Fibroblast of lung (primary cell): Measurements from ENCODE around the gene CCT6A.

Experiments used
- EZH2 ChIP-seq: IDR thresholded peaks from 2 replicates; pipeline ENCODE4 v1.5.1; 2012; ENCODE audit warnings: low read length, control low read depth, mild to moderate bottlenecking; ENCODE audit errors: missing control alignments
- TF ChIP-seq, protein P1 (sequence below), 2 donors: IDR thresholded peaks in 1 of 2; conservative IDR thresholded peaks in 1 of 2; 1 replicate in 1 of 2; 2 replicates in 1 of 2; pipeline ENCODE4 v1.5.1; 2011 to 2012; ENCODE audit warnings: low read length in 2 of 2, control low read depth in 1 of 2, inconsistent platforms in 1 of 2, low read depth in 1 of 2, mild to moderate bottlenecking in 1 of 2

DNA sequence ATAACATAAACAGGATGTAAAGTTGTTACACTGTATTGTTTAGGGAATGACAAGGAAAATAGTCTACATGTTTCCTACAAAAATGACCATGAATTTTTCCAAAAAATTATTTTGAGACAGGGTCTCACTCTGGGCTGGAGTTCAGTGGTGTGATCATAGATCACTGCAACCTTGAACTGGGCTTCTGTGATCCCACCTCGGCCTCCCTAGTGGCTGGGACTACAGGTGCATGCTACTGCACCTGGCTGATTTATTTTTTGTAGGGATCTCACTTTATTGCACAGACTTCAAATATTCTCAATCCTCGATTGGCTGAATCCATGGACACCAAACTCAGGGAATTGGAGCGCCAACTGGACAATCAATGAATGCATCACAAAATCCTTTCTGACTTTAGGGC lies 48.1 kb downstream of the CCT6A start:
- TF ChIP-seq, protein P1, sequence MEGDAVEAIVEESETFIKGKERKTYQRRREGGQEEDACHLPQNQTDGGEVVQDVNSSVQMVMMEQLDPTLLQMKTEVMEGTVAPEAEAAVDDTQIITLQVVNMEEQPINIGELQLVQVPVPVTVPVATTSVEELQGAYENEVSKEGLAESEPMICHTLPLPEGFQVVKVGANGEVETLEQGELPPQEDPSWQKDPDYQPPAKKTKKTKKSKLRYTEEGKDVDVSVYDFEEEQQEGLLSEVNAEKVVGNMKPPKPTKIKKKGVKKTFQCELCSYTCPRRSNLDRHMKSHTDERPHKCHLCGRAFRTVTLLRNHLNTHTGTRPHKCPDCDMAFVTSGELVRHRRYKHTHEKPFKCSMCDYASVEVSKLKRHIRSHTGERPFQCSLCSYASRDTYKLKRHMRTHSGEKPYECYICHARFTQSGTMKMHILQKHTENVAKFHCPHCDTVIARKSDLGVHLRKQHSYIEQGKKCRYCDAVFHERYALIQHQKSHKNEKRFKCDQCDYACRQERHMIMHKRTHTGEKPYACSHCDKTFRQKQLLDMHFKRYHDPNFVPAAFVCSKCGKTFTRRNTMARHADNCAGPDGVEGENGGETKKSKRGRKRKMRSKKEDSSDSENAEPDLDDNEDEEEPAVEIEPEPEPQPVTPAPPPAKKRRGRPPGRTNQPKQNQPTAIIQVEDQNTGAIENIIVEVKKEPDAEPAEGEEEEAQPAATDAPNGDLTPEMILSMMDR (conservative IDR thresholded peaks at IDR 0.05 in 1 of 2, IDR thresholded peaks at IDR 0.05 in 1 of 2; ENCODE audit: low read depth in 1 of 2, low read length in 2 of 2): no peak
- TF ChIP-seq EZH2: no peak
